GM06990 (cell line): ENCODE measurements around the gene CACNA2D3.

Experiments
- DNase-seq: peaks from one replicate; pipeline ENCODE4 v3.0.0-alpha.2; 2011; ENCODE audit not compliant: insufficient read length; ENCODE audit errors: extremely low read depth
- H3K27me3 ChIP-seq: replicated peaks from 2 replicates; pipeline ENCODE4 v1.6.0; 2011; ENCODE audit warnings: low read length; ENCODE audit not compliant: control insufficient read depth, insufficient read depth
- H3K36me3 ChIP-seq: 2 replicates; pipeline ENCODE4 v1.5.1; 2011; ENCODE audit warnings: low read length; ENCODE audit not compliant: control insufficient read depth, insufficient read depth
- H3K4me3 ChIP-seq: replicated peaks from 2 replicates; pipeline ENCODE4 v1.5.1; 2011; ENCODE audit warnings: low read depth, mild to moderate bottlenecking, control low read depth, low read length
- TF ChIP-seq, protein P1 (sequence below): IDR thresholded peaks from 2 replicates; pipeline ENCODE4 v1.5.1; 2011; ENCODE audit warnings: low read length, control low read depth, mild to moderate bottlenecking, inconsistent platforms; ENCODE audit not compliant: insufficient read depth, poor library complexity, severe bottlenecking

The CACNA2D3 gene

GRCh38 chr3:54785976-54786375, 663.6 kb downstream of the CACNA2D3 start:
- H3K36me3 ChIP-seq, result no peaks in the 10 kb centered on the region
- TF ChIP-seq, protein P1, sequence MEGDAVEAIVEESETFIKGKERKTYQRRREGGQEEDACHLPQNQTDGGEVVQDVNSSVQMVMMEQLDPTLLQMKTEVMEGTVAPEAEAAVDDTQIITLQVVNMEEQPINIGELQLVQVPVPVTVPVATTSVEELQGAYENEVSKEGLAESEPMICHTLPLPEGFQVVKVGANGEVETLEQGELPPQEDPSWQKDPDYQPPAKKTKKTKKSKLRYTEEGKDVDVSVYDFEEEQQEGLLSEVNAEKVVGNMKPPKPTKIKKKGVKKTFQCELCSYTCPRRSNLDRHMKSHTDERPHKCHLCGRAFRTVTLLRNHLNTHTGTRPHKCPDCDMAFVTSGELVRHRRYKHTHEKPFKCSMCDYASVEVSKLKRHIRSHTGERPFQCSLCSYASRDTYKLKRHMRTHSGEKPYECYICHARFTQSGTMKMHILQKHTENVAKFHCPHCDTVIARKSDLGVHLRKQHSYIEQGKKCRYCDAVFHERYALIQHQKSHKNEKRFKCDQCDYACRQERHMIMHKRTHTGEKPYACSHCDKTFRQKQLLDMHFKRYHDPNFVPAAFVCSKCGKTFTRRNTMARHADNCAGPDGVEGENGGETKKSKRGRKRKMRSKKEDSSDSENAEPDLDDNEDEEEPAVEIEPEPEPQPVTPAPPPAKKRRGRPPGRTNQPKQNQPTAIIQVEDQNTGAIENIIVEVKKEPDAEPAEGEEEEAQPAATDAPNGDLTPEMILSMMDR, result no peak
- DNase-seq, result no peak
- H3K4me3 ChIP-seq, result no peak overlapping the region
- no peaks in the 10 kb centered on the region; the same call in none of the 2 replicates for H3K27me3 ChIP-seq

DNA sequence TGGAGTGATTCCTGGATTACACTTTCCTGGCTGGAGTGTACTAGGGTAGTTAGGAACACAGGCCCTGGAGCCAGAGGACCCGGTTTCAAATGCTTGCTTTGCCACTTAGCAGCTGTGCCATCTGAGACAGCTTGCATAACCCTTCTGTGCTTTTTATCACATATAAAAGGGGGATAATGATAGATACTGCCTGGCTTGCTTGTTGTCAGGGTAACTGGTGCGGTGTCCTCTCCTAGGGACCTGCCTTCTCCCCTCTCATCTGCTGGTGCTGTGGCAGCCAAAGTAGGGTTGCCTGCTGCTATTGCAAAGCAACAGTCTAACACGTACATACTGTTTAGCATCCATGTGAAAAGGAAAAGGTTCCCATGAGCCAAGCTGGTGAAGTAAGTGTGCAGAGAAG, 667.7 kb downstream of the CACNA2D3 start:
- no peak overlapping the region for H3K4me3 ChIP-seq
- H3K36me3 ChIP-seq, result no peaks in the 10 kb centered on the region
- no peak for DNase-seq
- TF ChIP-seq, protein P1, result no peak
- no peaks in the 10 kb centered on the region; the same call in none of the 2 replicates for H3K27me3 ChIP-seq

GRCh38 chr3:54791501-54792156, 669.3 kb downstream of the CACNA2D3 start:
- DNase-seq, result no peak
- no peaks in the 10 kb centered on the region; the same call in none of the 2 replicates for H3K27me3 ChIP-seq
- TF ChIP-seq, protein P1, result no peak

DNA sequence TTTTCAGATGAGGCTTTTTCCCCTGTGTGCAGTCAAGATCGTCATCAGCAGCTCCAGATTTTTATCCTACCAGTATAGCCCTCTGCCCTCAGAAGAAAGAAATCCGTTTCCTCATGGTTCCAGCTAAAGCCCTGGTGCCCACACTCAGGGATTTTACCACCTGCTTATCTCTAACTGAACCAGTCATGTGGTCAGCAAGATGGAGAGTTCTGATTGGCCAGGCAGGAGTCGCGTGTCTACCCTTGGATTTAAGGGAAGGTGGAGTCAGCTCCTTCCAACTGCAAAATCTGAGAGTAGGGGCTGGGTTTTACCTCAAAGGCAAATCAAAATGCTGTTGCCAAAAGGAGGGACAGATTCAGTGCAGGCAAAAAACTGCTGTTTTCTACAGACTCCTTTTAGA, 670.2 kb downstream of the CACNA2D3 start:
- Histone ChIP-seq H3K36me3 (no peaks in the 10 kb centered on the region), H3K27me3 (no peaks in the 10 kb centered on the region; the same call in none of the 2 replicates), H3K4me3 (no peak overlapping the region)
- TF ChIP-seq, protein P1, result no peak
- no peak for DNase-seq

More at GRCh38 chr3:54791501-54792156, 669.3 kb downstream of the CACNA2D3 start:
- Histone ChIP-seq H3K36me3 (no peaks in the 10 kb centered on the region), H3K4me3 (no peak overlapping the region)

GRCh38 chr3:54793171-54793570, 670.8 kb downstream of the CACNA2D3 start:
- Histone ChIP-seq H3K27me3 (no peaks in the 10 kb centered on the region; the same call in none of the 2 replicates), H3K36me3 (no peaks in the 10 kb centered on the region), H3K4me3 (no peak overlapping the region)
- DNase-seq, result no peak
- TF ChIP-seq, protein P1, result no peak
